ENCODE results near the gene MORN1.

Gene MORN1

GRCh38 chr1:2301607-2302291 lies 89.6 kb downstream of the MORN1 start:
- Histone ChIP-seq H3K27ac (ENCODE audit: low read depth, low read length) (no peak overlapping the region), H3K27me3 (ENCODE audit: low read length) (no peaks in the 10 kb centered on the region), H4K20me1 (ENCODE audit: low read depth, low read length) (peaks cover 3% of the 10 kb centered on the region; the same call in 1 of the 2 replicates), H3K79me2 (ENCODE audit: insufficient read depth, low read length) (no peaks in the 10 kb centered on the region), H3K4me2 (ENCODE audit: low read depth, low read length, poor library complexity, severe bottlenecking) (no peak overlapping the region), H3K9me3 (ENCODE audit: insufficient read depth, low read length) (no peaks in the 10 kb centered on the region), H3K9me2 (replicated peaks; ENCODE audit: insufficient read depth, low read length) (no peaks in the 10 kb centered on the region), H2AFZ (ENCODE audit: low read depth, low read length, severe bottlenecking) (no peak overlapping the region), H3K9ac (ENCODE audit: low read length) (no peak overlapping the region), H3K36me3 (ENCODE audit: low read length) (no peaks in the 10 kb centered on the region), H3K4me3 (ENCODE audit: insufficient read depth, low read length, poor library complexity, severe bottlenecking) (no peak overlapping the region), H3F3A (ENCODE audit: insufficient read depth) (no peaks in the 10 kb centered on the region)
- no peak for TF ChIP-seq CTCF (IDR thresholded peaks at IDR 0.05; ENCODE audit: insufficient read depth, low read length, poor library complexity, severe bottlenecking)
- no peak for TF ChIP-seq EZH2phosphoT487 (conservative IDR thresholded peaks at IDR 0.05; ENCODE audit: low read length)

DNA sequence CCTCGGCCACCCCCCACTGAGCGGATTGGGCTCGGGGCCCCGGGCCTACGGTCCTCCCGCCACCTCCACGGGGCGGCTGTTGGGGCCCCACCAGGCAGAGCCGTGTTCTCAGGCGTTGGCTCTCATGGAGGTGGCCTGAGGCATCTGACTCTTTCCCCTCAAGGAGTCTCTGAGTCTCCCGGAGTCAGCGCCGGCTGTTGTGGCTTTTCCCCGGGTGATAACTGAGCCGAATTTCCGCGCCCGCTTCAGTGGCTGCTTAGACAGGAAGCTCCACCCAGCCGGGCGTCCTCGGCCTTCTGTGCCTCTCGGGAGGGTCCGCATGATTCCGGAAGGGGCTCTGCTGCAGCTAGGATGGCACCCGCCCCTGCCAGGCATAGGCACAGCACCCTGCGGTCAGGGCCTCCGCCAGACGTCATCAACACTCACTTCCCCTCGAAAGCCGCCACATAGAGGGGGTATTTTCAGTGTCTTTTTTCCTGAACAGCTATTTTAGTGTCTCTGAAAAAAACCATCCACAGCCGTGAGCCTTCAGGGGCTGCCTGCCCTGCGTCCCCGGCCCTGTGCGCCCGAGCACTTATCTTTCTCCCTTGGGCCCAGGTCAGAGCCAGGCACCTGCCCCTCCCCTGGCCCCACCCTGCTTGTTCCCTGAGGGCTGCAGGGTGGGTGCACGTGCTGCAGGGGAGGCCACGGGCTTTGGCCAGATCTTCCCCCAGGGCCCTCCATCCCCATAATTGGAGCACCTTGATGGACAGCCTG lies 90.3 kb downstream of the MORN1 start:
- Histone ChIP-seq H3K4me3 (ENCODE audit: insufficient read depth, low read length, poor library complexity, severe bottlenecking) (no peak overlapping the region), H2AFZ (ENCODE audit: low read depth, low read length, severe bottlenecking) (no peak overlapping the region), H3K27ac (ENCODE audit: low read depth, low read length) (peak overlapping the region; percentile 21; the same call in 1 of the 2 replicates), H3K36me3 (ENCODE audit: low read length) (no peaks in the 10 kb centered on the region), H3K9me2 (replicated peaks; ENCODE audit: insufficient read depth, low read length) (no peaks in the 10 kb centered on the region), H3F3A (ENCODE audit: insufficient read depth) (no peaks in the 10 kb centered on the region), H3K79me2 (ENCODE audit: insufficient read depth, low read length) (no peaks in the 10 kb centered on the region), H3K9ac (ENCODE audit: low read length) (peak overlapping the region; percentile 33; the same call in 1 of the 2 replicates), H4K20me1 (ENCODE audit: low read depth, low read length) (peaks cover 3% of the 10 kb centered on the region; the same call in 1 of the 2 replicates), H3K4me2 (ENCODE audit: low read depth, low read length, poor library complexity, severe bottlenecking) (peak overlapping the region; percentile 47), H3K9me3 (ENCODE audit: insufficient read depth, low read length) (no peaks in the 10 kb centered on the region), H3K27me3 (ENCODE audit: low read length) (no peaks in the 10 kb centered on the region)
- TF ChIP-seq CTCF (IDR thresholded peaks at IDR 0.05; ENCODE audit: insufficient read depth, low read length, poor library complexity, severe bottlenecking) (no peak), EZH2phosphoT487 (conservative IDR thresholded peaks at IDR 0.05; ENCODE audit: low read length) (no peak)

DNA sequence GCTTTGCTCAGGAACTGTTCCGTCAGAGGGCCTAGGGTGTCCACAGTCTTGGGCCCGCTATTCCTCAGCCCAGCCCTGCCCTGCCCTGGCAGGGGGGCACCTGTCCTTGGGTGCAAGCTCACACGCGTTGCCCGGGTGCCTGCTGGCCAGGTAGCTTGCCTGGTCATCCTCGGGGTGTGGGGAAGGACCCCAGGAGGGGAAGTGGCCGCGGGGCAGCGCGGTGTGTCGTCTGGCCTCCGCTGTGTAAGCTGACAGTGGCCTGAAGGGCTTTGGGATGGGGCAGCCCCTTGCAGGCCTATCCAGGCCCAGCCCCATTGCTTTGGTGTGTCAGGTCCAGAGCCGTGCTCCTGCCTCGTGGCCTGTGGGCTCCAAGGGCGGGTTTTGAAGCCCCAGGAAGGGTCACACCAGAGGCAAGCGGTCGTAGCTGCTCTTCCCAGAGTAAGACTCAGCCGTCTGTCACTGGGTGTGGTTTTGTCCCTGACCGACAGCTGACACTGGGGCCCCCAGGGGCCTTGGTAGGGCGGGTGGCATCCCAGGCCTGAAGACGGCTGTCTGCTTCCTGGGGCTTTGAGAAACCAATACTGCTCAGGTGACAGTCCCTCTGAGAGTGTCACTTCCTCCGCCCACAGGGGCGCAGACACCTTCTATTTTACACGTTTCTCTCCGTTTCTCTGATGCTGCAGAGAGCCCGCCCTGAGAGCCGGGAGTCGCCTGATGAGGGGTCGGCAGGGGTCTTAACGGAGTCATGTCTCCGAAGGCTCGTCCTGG lies 91.2 kb downstream of the MORN1 start:
- H3K4me2 ChIP-seq (ENCODE audit: low read depth, low read length, poor library complexity, severe bottlenecking): peak overlapping the region; percentile 47
- H2AFZ ChIP-seq (ENCODE audit: low read depth, low read length, severe bottlenecking): no peak overlapping the region
- H3K9me2 ChIP-seq (replicated peaks; ENCODE audit: insufficient read depth, low read length): no peaks in the 10 kb centered on the region
- peak overlapping the region; percentile 33; the same call in 1 of the 2 replicates for H3K9ac ChIP-seq (ENCODE audit: low read length)
- H3K36me3 ChIP-seq (ENCODE audit: low read length): no peaks in the 10 kb centered on the region
- H3K9me3 ChIP-seq (ENCODE audit: insufficient read depth, low read length): no peaks in the 10 kb centered on the region
- TF ChIP-seq CTCF (IDR thresholded peaks at IDR 0.05; ENCODE audit: insufficient read depth, low read length, poor library complexity, severe bottlenecking) (no peak), EZH2phosphoT487 (conservative IDR thresholded peaks at IDR 0.05; ENCODE audit: low read length) (no peak)
- H4K20me1 ChIP-seq (ENCODE audit: low read depth, low read length): peaks cover 6% of the 10 kb centered on the region; the same call in 1 of the 2 replicates
- H3K79me2 ChIP-seq (ENCODE audit: insufficient read depth, low read length): no peaks in the 10 kb centered on the region
- H3F3A ChIP-seq (ENCODE audit: insufficient read depth): no peaks in the 10 kb centered on the region
- H3K4me3 ChIP-seq (ENCODE audit: insufficient read depth, low read length, poor library complexity, severe bottlenecking): no peak overlapping the region
- H3K27me3 ChIP-seq (ENCODE audit: low read length): no peaks in the 10 kb centered on the region
- peak overlapping the region; percentile 21; the same call in 1 of the 2 replicates for H3K27ac ChIP-seq (ENCODE audit: low read depth, low read length)
